DND-41 (cell line): ENCODE results near the gene KCNV2.

Experiments used
- ATAC-seq: fragments of 200-7000 bp; cut with Tn5 transposase; 3 replicates; pipeline ENCODE4 v1.9.1; 2021; ENCODE audit warnings: low read depth; ENCODE audit not compliant: insufficient read depth
- DNase-seq: peaks from one replicate; pipeline ENCODE4 v3.0.0-alpha.2; 2020
- H2AFZ ChIP-seq: 2 replicates; pipeline ENCODE4 v1.6.0; 2012; ENCODE audit warnings: low read depth, low read length
- H3K27ac ChIP-seq: 2 replicates; pipeline ENCODE4 v1.5.1; 2012; ENCODE audit warnings: low read length, inconsistent platforms
- H3K27me3 ChIP-seq: fragments of 200-600 bp; sonication (generic); 2 replicates; pipeline ENCODE4 v1.6.0; 2012; ENCODE audit warnings: low read length, mild to moderate bottlenecking, inconsistent platforms; ENCODE audit not compliant: insufficient read depth, poor library complexity
- H3K36me3 ChIP-seq: 2 replicates; pipeline ENCODE4 v1.5.1; 2012; ENCODE audit warnings: low read length, inconsistent platforms; ENCODE audit not compliant: insufficient read depth
- H3K4me1 ChIP-seq: 2 replicates; pipeline ENCODE4 v1.5.1; 2012; ENCODE audit warnings: mild to moderate bottlenecking, low read length; ENCODE audit not compliant: insufficient read depth
- H3K4me2 ChIP-seq: 2 replicates; pipeline ENCODE4 v1.6.0; 2012; ENCODE audit warnings: mild to moderate bottlenecking, moderate library complexity, low read length, inconsistent platforms; ENCODE audit not compliant: insufficient read depth
- H3K4me3 ChIP-seq, 2 experiments: fragments of 200-600 bp in 1 of 2; shearing (Covaris generic) in 1 of 2; 2 replicates each; pipeline ENCODE4 v1.5.1; 2012 to 2016; ENCODE audit warnings: inconsistent platforms in 2 of 2, low read length in 2 of 2, mild to moderate bottlenecking in 2 of 2, low read depth in 1 of 2, moderate library complexity in 1 of 2
- H3K79me2 ChIP-seq: 2 replicates; pipeline ENCODE4 v1.6.0; 2012; ENCODE audit warnings: low read length, inconsistent platforms; ENCODE audit not compliant: insufficient read depth
- H3K9ac ChIP-seq: 2 replicates; pipeline ENCODE4 v1.6.0; 2012; ENCODE audit warnings: low read depth, mild to moderate bottlenecking, inconsistent platforms, low read length, moderate library complexity
- H3K9me3 ChIP-seq: 2 replicates; pipeline ENCODE4 v1.5.1; 2012; ENCODE audit warnings: low read length, moderate library complexity, mild to moderate bottlenecking, inconsistent platforms; ENCODE audit not compliant: insufficient read depth, severe bottlenecking
- H4K20me1 ChIP-seq: 2 replicates; pipeline ENCODE4 v1.6.0; 2012; ENCODE audit warnings: low read length; ENCODE audit not compliant: insufficient read depth
- CTCF ChIP-seq: IDR thresholded peaks from 2 replicates; pipeline ENCODE4 v1.5.1; 2012; ENCODE audit warnings: borderline replicate concordance, low read length, moderate library complexity, mild to moderate bottlenecking; ENCODE audit not compliant: poor library complexity, severe bottlenecking; ENCODE audit errors: extremely low read depth
- EZH2 ChIP-seq: IDR thresholded peaks from 3 replicates; pipeline ENCODE4 v1.6.1; 2012; ENCODE audit warnings: borderline replicate concordance, low read depth, mild to moderate bottlenecking, moderate library complexity, low read length, inconsistent platforms; ENCODE audit not compliant: severe bottlenecking

The KCNV2 gene

GRCh38 chr9:2727374-2727773 is 10.1 kb downstream of the KCNV2 start:
- Histone ChIP-seq H4K20me1 (no peaks in the 10 kb centered on the region), H3K79me2 (no peaks in the 10 kb centered on the region), H3K36me3 (no peaks in the 10 kb centered on the region), H3K4me2 (no peak overlapping the region), H3K4me3 (no peak overlapping the region), H3K27ac (no peak overlapping the region), H3K4me1 (no peaks in the 10 kb centered on the region), H2AFZ (no peak overlapping the region), H3K9ac (no peak overlapping the region), H3K9me3 (no peaks in the 10 kb centered on the region), H3K27me3 (no peaks in the 10 kb centered on the region)
- no peak for TF ChIP-seq CTCF
- no peak for TF ChIP-seq EZH2
- ATAC-seq = no peak
- DNase-seq = no peak

- no peaks in the 10 kb centered on the region for H4K20me1 ChIP-seq
- ATAC-seq (no peak; the same call in 2 of the 3 replicates), DNase-seq (no peak)
- no peak overlapping the region for H3K9ac ChIP-seq
- no peak overlapping the region for H3K4me2 ChIP-seq
- no peak overlapping the region for H3K4me3 ChIP-seq
- H2AFZ ChIP-seq = no peak overlapping the region
- no peak overlapping the region for H3K27ac ChIP-seq
- H3K4me1 ChIP-seq = no peaks in the 10 kb centered on the region
- no peak for TF ChIP-seq EZH2
- peak; percentile 31 for TF ChIP-seq CTCF
- H3K36me3 ChIP-seq = no peaks in the 10 kb centered on the region
- no peaks in the 10 kb centered on the region for H3K27me3 ChIP-seq
- H3K9me3 ChIP-seq = no peaks in the 10 kb centered on the region
- H3K79me2 ChIP-seq = no peaks in the 10 kb centered on the region
These were observed 10.8 kb downstream of the KCNV2 start for GRCh38 chr9:2727966-2728613.

GRCh38 chr9:2729003-2729402 is 11.7 kb downstream of the KCNV2 start:
- no peaks in the 10 kb centered on the region for H3K27me3 ChIP-seq
- H3K4me1 ChIP-seq = no peaks in the 10 kb centered on the region
- H3K9me3 ChIP-seq = no peaks in the 10 kb centered on the region
- H3K4me2 ChIP-seq = no peak overlapping the region
- ATAC-seq = no peak
- no peak overlapping the region for H3K27ac ChIP-seq
- no peaks in the 10 kb centered on the region for H4K20me1 ChIP-seq
- H3K79me2 ChIP-seq = no peaks in the 10 kb centered on the region
- TF ChIP-seq EZH2 (no peak), CTCF (no peak)
- DNase-seq = no peak
- H2AFZ ChIP-seq = no peak overlapping the region
- no peaks in the 10 kb centered on the region for H3K36me3 ChIP-seq
- no peak overlapping the region for H3K9ac ChIP-seq
- H3K4me3 ChIP-seq = no peak overlapping the region

- Histone ChIP-seq H3K4me2 (no peak overlapping the region), H3K9me3 (no peaks in the 10 kb centered on the region), H3K36me3 (no peaks in the 10 kb centered on the region), H3K79me2 (no peaks in the 10 kb centered on the region), H3K4me1 (no peaks in the 10 kb centered on the region), H3K9ac (no peak overlapping the region), H3K27ac (no peak overlapping the region), H3K4me3 (no peak overlapping the region), H3K27me3 (no peaks in the 10 kb centered on the region), H4K20me1 (no peaks in the 10 kb centered on the region), H2AFZ (no peak overlapping the region)
- DNase-seq (no peak), ATAC-seq (no peak)
- TF ChIP-seq EZH2 (no peak), CTCF (no peak)
These were observed 12.4 kb downstream of the KCNV2 start for GRCh38 chr9:2729721-2730120.
